G401.6 (cell line): ENCODE results near the gene SASH1.

Source experiments
- FAIRE-seq: peaks from 2 replicates; lab custom pipeline; 2012; peaks lifted over from hg19 to GRCh38; lab: Jason Lieb, UNC

Gene SASH1

DNA sequence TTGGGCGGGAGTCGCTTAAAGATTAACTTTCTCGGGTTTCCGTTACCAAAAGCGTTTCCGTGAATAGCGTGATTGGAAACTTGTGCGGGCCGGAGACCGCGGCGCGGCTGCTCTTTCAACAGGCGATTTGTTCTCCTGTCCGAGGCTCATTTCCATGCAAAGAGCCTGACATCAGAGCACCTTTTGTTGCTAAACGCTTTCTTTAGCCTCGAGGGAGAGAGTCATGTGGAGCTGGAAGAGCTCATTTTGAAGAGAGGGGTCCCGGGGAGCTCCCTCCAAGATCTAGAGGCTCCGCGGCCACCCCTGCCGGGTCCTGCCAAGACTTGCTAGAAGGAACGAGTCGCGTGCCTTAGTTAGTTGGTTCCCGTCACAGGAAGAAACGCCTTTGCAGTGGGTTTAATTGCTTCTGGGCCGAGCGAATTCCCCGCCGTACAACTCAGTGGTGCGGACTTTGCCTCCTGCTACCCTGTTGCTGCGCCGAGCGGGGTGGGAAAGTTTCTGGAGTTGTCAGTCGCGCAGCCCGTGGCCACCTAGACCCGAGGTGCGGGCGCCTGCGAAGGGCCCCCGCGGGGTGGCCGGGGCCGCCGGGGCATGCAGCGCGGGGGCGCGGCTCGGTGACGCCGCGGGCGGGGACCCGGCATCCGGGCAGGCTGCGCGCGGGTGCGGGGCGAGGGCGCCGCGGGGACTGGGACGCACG is at the start of gene SASH1:
TSS of gene SASH1 (plus strand) at position 489 of the 697 bp plus-strand sequence. CDS start 230 bp downstream, outside the sequence.
- FAIRE-seq, result no peak

DNA sequence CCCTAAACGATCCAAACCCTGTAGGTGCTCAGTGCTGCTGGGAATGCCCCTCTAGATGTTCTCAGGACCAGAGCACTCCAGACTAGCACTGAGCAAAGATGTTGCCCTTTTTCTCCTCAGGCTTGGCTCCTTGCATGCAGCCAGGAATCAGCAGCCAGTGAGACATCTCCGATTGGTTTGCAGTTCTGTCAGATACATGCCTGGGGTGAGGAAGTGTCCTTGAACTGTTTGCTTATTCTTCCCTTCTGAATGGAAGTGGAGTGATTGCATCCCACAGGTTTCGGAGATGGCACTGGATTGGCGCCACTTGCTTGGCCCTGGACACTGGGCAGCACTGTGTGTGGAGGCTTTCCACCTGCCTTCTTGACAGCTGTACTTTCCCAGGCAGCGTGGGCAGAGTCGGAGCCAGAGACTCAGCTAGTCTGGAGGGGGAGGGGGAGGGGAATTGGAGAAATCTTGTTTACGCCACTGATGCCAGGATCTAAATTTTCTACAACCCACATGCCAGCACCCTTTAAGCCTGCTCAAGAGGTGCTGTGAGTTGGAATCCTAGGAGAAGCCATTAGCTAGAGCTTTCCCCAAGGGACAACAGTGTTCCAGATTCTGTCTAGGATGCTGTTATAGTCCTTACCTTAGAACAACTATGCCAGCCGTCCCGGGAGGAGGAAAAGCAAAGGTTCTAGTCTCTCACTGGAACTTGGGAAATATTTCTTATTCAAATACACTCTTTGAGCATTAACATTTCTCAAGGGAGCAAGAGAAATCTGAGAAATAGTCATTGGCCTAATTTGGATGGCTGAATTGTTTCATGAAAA is 49.2 kb upstream of the SASH1 start:
- no peak for FAIRE-seq

DNA sequence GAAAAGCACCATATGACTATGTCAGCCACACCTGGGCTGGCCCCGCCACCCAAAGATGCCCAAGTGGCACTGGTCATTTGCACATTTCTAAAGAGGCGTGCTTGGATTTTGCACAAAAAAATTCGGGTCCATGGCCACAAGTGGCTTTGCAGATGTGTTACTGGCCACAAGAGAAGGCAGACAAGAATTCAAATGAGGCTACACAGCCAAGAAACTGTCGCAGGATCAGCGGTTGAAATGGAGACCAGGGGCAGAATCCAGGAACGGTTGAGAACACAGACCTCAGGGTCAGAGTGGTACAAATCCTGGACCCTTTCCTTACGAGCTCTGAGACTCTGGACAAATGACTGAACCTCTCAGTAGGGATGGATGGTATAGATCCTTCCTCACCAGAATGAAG is 48.6 kb upstream of the SASH1 start:
- no peak for FAIRE-seq

- no peak for FAIRE-seq
Measured at GRCh38 chr6:148295261-148295887, 47.3 kb upstream of the SASH1 start.

- FAIRE-seq, result no peak
Measured at GRCh38 chr6:148296771-148297170, 45.9 kb upstream of the SASH1 start.

- no peak for FAIRE-seq
Measured at GRCh38 chr6:148298683-148299082, 44.0 kb upstream of the SASH1 start.

- FAIRE-seq, result no peak
Measured at GRCh38 chr6:148303616-148304015, 39.0 kb upstream of the SASH1 start.

- no peak for FAIRE-seq
Measured at GRCh38 chr6:148304976-148305375, 37.7 kb upstream of the SASH1 start.

- no peak for FAIRE-seq
Measured at GRCh38 chr6:148306286-148306685, 36.4 kb upstream of the SASH1 start.

DNA sequence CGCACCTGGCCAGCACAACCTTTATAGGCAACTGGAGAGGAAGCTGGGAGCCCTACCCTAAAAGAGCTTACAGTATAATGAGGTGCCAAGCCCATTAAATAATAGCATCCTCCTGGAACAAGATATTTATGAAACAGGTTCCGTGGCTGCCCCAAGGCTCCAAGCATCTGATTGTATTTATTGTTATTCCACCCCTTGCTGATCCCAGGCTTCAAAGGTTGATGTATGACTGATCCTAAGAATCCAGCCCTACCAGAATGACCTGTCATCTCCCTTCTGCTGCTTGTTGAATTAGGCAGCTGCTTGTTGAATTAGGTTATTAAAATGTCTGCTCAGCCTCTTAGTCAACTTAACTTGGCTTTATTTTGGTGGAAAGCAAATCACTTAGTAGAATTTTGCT is 35.2 kb upstream of the SASH1 start:
- FAIRE-seq, result no peak

- FAIRE-seq, result no peak
Measured at GRCh38 chr6:148309301-148309700, 33.3 kb upstream of the SASH1 start.

- no peak for FAIRE-seq
Measured at GRCh38 chr6:148311966-148312669, 30.5 kb upstream of the SASH1 start.

DNA sequence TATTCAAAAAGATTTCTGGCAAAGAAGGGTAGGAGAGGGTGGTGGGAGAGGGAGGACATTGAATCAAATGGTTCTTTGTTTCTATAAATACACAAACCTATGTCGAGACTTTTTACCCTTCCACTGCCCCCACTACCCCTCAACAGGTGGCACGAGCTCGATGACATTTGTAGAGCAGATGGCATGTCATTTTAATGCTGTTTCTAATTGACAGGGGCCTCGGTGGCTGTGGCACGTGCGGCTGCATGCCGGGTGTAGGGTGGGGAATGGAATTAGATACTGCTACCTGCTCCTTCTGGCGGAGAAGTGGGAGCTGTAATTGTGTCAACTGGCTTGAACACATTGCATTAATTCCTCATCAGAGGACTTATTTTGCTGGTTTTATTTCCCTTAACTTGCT is 29.1 kb upstream of the SASH1 start:
- FAIRE-seq, result no peak

DNA sequence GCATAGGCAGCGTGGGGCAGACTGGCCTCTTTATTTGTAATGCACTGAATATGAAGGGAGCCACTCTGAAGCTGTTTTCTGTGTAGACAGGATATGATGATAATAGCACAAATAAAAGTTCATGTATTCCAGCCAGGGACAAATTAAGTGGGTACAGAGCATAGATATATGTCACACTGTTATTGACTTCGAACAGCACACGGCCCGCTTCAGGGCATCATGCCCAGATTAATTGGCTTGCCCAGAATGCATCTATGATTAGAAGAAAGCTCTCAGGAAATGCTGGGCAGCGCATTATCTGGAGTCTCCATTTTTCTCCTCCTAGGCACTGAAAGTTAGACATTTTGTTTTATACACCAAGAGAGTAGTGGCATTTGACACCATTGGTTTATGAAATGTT is 26.3 kb upstream of the SASH1 start:
- no peak for FAIRE-seq

DNA sequence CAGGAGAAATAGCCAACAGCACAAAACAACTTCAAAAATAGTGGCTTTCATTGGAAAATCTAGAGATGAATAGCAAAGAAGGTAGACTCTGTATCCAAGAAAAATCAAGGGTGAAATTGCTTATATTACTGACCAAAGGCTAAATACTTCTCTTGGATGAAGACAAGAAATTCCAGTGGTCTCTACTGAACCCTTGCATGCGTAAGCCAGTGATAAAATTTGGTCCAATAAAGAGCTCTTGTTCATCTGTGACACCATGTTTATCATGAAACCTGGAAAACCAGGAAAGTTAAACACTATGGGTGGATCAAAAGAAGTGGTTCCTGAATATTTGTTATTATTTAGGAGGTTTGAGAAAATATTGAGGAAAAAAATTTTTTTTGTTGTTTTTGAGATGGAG is 25.6 kb upstream of the SASH1 start:
- FAIRE-seq, result no peak

- FAIRE-seq, result no peak
Measured at GRCh38 chr6:148317739-148318138, 24.9 kb upstream of the SASH1 start.

- no peak for FAIRE-seq
Measured at GRCh38 chr6:148322704-148323103, 19.9 kb upstream of the SASH1 start.

DNA sequence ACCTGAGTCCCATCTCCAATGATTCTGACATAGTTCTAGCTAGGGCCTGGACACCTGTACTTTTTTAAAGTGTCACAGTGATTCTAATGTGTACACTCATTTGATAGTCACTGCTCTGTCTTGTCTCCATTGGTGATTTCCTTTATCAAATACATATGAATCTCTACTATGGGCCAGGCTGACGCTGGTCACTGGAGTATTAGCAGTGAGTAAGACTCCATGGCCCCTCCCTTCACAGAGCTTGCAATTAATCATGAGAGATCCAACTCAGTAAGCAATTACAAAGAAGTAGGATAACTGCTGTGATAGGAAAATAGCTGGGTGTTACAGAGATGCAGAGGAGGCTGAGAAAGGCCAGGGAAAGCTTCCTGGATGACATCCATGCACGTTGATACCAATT is 19.3 kb upstream of the SASH1 start:
- FAIRE-seq, result no peak

GRCh38 chr6:148324297-148324985 is 18.2 kb upstream of the SASH1 start:
- FAIRE-seq, result no peak

- FAIRE-seq, result no peak
Measured at GRCh38 chr6:148325316-148326068, 17.1 kb upstream of the SASH1 start.

- no peak for FAIRE-seq
Measured at GRCh38 chr6:148328876-148329555, 13.6 kb upstream of the SASH1 start.
